Myocyte (in vitro differentiated cells): ENCODE data around the gene SMIM22. TPM values are rescaled to one million over a fixed set of nuclear protein-coding genes. Genes with fewer than 3 reads are reported as not detected.

ENCODE experiments used
- DNase-seq: peaks from one replicate; pipeline ENCODE4 v3.0.0-alpha.2; 2012; ENCODE audit warnings: low read depth
- total RNA-seq: library from RNA; depleted of rRNA; stranded (reverse); fragments of >200 nt; gene quantifications from 2 replicates; pipeline ENCODE4 v1.2.3, GENCODE V29; 2014

The SMIM22 gene
- total RNA-seq, 1 donor from 2014 or later: not detected

DNA sequence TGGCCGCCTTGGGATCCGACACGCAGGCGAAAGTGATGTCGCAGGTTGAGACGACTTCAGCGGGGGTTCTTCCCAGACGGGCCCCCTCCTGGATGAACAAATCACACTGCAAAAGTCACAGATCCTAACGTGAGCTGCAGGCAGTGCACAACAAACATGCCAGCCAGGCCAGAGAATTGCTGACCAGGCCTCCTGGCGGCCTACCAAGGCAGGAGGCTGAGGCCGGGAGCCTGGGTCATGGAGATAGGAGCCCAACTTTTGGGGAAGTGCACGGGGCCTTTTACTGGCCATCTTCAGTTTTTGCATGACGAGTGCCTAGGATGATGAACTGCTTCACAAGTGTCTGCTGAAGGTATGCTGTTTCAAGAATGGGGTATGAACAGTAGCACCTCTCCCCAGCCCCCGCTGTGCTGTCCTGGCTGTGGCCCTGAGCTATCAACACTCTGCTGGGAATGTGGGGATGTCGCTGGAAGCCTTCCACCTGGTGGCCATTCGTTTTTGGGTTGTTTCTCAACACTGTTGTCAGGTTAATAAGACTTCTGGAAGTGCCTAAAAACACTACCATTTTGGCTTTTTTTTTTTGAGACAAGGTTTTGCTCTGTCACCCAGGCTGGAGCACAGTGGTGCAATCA is 19.5 kb downstream of the SMIM22 start:
- no peak for DNase-seq

DNA sequence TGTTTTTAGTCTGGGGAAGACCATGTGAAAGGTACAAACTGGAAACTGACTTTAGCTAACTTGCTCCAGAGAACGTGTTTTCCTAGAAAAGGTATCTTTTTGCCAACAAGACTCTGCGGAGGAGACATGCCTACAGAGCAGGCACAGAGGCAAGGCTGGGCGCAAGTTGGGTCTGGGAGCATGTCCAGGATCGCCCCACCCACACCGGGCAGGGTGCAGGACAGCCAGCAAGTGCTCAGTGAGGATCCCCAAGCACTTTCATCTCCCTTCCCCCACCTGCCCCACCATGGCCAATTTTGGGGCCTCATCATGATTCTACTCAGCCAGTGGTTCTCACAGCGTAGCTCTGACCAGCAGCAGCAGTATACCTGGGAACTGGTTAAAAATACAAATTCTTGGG is 25.5 kb downstream of the SMIM22 start:
- no peak for DNase-seq

DNA sequence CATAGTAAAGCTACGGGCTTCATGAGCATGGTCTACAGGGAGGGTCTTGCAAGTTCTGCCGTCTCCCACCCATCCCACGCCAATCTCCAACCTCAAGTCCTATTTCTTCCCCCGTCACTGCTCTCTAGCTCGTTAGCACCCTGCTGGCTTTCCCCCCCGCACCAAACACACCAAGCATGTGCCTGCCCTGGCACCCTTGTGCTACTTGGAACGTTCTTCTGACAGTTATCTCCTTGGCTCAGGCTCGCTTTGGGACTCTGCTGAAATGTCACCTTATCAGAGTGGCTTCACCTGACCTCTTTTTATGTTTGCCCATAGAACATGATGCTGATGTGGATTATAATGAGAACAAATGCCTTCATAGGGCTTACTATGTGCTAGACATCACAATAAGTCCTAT is 30.0 kb downstream of the SMIM22 start:
- DNase-seq: no peak

DNA sequence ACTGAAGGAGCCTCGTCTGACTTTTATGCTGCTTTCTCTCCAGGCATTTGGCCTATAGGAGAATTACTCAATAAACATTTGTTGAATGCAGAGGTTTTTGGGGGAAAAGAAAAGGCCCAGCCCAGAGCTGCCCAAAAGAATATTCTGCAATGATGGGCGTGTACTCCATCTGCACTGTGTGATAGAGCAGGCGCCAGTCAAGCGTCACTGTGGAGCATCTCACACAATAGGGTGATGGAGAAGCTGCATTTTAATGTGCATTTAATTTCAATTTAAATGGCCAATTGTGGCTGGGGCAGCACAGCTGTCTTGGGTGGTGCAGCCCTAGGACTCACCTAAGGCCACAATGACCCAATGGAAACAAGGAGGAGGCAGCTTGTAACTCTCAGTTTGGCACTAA is 31.4 kb downstream of the SMIM22 start:
- DNase-seq: no peak

DNA sequence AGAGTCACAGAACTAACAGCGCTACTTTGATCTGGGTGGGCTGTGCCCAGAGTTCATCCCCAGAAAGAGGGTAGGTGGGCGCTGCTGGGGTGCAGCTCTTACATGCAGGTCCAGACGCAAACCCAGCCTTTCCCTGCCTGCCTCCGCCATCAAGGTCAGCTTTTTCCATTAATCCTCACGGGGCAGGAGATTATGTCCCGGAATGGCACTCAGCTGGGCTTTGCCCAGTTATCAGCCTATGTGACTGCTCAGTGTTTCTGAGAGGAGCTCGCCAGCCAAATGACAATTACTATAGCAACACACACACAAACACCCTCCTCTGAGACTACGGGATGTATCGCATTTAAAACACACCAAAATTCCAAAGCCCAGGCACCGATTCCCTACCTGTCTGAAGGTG is 31.8 kb downstream of the SMIM22 start:
- no peak for DNase-seq

DNA sequence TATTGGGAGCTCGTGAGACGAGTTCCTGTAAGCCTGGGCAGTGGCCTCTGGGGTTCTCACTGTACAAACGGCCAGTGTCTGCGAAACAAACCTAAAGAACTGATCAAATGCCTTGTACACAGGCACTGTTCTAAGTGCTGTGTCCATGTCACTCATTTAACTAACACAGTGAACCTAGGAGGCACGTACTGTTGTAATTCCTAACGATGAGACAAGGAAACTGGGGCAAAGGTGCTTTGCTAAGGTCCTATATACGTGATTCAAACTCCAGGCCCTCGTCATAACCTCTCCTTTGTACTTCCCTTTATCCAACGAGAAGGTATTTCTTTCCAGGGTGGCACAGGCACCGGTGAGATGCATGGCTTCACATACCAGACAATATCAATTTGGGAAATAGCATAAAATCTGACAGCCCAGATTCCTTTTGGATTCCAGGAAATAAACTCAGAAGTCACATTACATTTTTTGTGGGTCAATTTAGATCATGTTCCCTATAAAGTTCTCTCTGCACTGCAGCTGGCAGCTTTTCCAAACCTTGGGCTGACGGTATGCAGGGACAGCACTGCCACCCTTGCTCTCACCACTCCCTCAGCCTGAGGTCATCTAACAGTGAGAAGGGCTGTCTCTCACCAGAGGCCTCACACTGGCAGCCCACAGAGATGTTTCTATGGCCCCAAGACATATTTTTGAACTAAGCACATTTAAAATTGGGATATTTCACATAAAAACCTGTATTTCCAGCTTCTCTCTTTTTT is 33.6 kb downstream of the SMIM22 start:
- DNase-seq: peak; percentile 61

DNA sequence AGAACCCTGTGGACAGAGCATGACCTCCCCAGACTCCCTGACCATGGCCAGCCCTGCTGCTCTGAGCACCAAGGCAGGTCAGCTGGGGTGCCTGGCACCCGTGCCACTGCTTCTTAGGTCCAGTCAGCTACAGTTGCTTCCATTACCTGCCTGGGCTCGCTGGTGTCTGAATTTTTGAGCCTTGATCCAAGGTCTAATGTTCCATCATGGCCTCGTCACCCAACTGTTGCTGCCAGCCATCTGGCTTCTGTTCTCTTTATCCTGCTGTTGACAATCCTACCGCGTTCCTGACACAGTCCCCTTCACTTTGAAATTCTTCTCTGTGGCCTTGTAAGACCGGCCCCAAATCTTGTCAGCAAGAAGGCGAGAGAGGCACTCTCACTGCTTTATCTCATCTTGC is 35.2 kb downstream of the SMIM22 start:
- DNase-seq: no peak

DNA sequence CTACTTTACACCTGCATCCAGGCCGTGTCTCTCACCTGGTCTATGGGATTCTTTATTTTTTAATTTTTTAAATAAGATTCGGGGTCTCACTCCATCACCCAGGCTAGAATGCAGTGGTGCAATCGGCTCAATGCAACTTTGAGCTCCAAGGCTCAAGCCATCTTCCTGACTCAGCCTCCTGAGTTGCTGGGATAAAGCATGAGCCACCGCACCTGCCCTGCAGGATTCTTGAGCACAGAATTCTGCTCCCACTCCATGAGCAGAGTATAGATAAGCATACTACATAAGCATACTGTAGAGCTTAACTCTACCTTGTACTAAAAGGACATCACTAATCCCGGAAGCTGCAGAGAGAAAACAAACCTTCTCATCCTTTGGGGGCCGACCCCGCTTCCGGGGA is 36.4 kb downstream of the SMIM22 start:
- no peak for DNase-seq

DNA sequence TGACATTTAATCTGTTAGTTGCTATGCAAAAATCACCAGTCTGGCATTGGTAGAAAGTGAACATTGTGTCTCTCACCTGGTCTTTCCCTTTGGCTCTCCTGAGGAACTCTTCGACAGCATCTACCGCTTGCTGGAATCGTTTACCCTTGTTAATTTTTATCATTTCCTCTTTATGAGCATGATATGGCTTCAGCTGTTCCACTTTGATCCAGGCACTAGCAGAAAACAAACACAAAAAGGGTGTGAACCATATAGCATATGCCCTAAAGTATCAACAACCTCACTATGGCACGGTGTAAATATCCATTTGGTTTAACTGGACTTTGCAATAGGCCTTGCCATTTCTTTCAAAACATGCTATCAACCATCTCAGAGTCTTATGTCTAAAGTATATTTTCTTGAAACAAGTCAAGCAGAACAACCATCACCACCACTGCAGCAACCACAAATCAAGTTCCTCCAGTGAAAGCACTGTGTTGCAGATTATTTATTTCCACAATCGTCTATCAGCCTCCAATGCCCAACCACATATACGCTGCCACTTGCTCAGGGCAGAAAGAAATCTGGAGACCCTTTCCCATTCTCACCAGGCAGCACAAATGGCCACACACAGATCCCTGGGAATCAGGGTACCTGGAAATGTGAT is 37.7 kb downstream of the SMIM22 start:
- DNase-seq: no peak

DNA sequence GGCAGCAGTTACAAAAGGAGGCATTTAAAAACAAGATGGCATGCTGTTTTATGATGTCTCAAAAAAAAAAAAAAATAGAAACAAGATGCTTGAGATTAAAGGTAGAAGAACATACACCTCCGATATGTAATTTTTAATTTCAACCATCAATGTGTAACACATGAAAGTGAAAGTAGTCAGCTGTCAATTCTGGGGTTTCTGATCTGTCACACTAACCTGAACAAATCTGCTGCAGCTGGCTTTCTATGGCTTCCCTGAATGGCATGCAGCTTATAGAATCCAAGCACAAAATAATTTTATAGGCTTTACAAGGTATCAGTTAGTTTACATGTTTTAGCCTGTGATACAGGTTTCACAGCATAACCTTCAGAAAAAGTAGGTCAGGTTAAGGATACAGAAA is 38.4 kb downstream of the SMIM22 start:
- no peak for DNase-seq

DNA sequence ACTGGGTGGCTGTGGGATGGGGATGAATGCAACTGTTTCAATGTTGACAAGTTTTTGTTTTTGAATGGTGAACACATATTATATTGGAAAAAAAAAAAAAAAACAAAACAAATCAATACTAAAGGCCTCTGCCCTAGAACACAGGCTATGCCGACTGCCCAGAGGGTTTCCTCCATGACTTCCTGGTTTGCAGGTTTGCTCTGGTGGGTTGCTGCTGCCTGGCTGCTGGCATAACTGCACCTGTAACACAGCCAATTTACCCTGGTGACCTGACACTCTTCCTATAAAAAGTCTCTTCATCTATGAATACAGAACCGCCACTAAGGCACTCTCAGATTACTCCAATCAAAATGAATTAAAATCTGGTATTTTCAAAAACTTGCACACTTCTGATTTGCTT is 41.6 kb downstream of the SMIM22 start:
- DNase-seq: no peak

DNA sequence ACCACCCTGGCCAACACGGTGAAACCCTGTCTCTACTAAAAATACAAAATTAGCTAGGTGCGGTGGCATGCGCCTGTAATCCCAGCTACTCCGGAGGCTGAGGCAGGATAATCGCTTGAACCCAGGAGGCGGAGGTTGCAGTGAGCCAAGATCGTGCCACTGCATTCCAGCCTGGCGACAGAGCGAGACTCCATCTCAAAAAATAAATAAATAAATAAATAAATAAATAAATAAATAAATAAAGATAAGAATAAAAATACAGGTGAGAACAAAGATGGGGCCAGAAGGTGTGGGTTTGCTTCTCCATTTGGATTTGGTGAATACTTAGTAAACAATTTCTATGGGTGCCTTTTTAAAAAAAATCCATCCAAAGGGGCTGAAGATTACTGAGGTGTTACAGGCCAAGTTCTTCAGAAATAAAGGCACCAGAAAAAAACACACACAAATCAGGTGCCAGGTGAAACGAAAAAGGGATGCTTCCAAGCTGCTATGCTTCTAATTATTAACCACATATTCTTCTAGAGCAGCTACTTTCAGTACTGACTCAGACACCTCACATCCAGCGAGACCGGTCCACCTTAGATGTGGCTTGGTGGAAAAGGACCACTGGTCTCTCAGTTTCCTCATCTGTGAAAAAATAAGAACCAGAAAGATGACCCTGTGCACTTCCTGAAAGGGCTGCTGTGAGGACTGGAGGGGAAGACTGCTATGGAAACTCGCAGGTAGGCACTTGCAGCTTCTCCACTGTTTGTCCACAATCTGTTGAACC is 42.7 kb downstream of the SMIM22 start:
- no peak for DNase-seq

DNA sequence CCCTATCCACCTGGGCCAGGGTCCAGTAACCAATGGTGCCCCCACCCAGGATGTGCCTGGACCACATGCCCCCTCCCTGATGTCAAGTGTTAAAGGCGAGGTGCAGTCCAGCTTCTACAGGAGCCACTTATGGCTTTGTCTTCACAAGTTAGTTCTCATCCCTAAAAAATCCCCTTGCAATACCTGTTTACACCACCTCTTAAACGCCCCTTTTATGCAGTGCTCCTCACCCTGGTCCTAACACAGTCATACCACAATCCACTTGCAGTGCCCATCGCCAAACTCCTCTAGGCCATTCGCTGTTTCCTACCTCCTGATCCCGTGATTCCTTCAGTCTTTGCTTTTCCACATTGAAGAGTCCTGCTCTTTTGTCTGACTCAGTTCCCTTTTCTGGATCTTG is 44.8 kb downstream of the SMIM22 start:
- DNase-seq: no peak

DNA sequence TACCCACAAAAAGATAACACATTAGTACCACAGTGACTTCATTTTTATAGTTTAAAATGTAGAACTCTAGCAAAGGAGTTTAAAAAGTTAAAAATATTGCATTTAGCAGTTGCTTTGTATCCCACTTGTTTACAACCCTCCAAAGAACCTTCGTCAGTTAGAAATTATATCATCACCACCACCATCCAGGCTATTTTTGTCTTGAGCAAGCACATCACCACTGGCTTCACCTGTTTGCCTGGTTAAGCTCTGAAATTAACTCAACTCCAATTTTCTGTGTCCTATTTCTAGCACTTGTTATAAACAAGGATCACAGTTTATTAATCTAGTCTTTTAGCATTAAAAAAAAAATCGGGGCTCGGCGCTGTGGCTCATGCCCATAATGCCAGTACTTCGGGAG is 45.8 kb downstream of the SMIM22 start:
- peak; percentile 63 for DNase-seq

Other genes with a start within 250 kb of the SMIM22 start
- gene C16orf96, start 239.0 kb upstream of the SMIM22 start, total RNA-seq: 0.11 and 0.16 TPM in 2 replicates
- 10.0 and 12.8 TPM in 2 replicates for gene UBALD1, start 180.5 kb upstream of the SMIM22 start, total RNA-seq
- 31.9 and 33.6 TPM in 2 replicates for gene MGRN1, start 170.5 kb upstream of the SMIM22 start, total RNA-seq
- gene NUDT16L1, start 101.8 kb upstream of the SMIM22 start, total RNA-seq: 81.4 and 102 TPM in 2 replicates
- gene ANKS3, start 61.1 kb upstream of the SMIM22 start, total RNA-seq: 16.8 and 18.0 TPM in 2 replicates
- gene DNAAF8, start 60.8 kb upstream of the SMIM22 start, total RNA-seq: 0.91 and 1.1 TPM in 2 replicates
- 10.9 and 16.1 TPM in 2 replicates for gene ZNF500, start 28.2 kb upstream of the SMIM22 start, total RNA-seq
- not detected in 2 replicates for gene SEPTIN12, start 7.0 kb upstream of the SMIM22 start, total RNA-seq
- 21.1 and 46.6 TPM in 2 replicates for gene ROGDI, start 7.3 kb downstream of the SMIM22 start, total RNA-seq
- gene GLYR1, start 51.9 kb downstream of the SMIM22 start, total RNA-seq: 39.7 and 56.3 TPM in 2 replicates
- 35.4 and 52.2 TPM in 2 replicates for gene UBN1, start 52.1 kb downstream of the SMIM22 start, total RNA-seq
- 5.9 and 25.4 TPM in 2 replicates for gene PPL, start 141.8 kb downstream of the SMIM22 start, total RNA-seq
- gene SEC14L5, start 163.0 kb downstream of the SMIM22 start, total RNA-seq: 0.16 and 0.68 TPM in 2 replicates
- 14.4 and 38.8 TPM in 2 replicates for gene NAGPA, start 238.6 kb downstream of the SMIM22 start, total RNA-seq